ENCODE data around the gene NOTCH4.

- no peak for TF ChIP-seq GATA2 (IDR thresholded peaks at IDR 0.05; ENCODE audit: low read depth, low read length)
- no peak for TF ChIP-seq GATA3 (IDR thresholded peaks at IDR 0.05; ENCODE audit: low read depth, low read length)
Observed at GRCh38 chr6:32173051-32173727, 50.7 kb downstream of the NOTCH4 start.
